ENCODE data around the gene ANKRD24. TPM values are rescaled to one million over a fixed set of nuclear protein-coding genes. Genes with fewer than 3 reads are reported as not detected.

Gene ANKRD24
- total and polyA plus RNA-seq, 2 of the 13 experiments (the other 11 are each of a cell fraction or from before 2014, with no cell fraction given), result 0.13 to 0.24 TPM

GRCh38 chr19:4246767-4247593, 64.5 kb downstream of the ANKRD24 start, which contains the start of gene YJU2 (continued):
- no peak for TF ChIP-seq ZXDC (CRISPR knock-in tag; IDR thresholded peaks at IDR 0.05)
- TF ChIP-seq ZMYM2 (CRISPR knock-in tag; IDR thresholded peaks at IDR 0.05), result 0 out of 2 replicates have a peak, but pooled peaks have one; percentile 19
- 0 out of 2 replicates have a peak, but pooled peaks have one; percentile 57 for TF ChIP-seq RXRB (CRISPR knock-in tag; IDR thresholded peaks at IDR 0.05; ENCODE audit: borderline replicate concordance)
- peak; percentile 30; the same call in 1 of the 2 replicates for TF ChIP-seq ZFP82 (CRISPR knock-in tag; IDR thresholded peaks at IDR 0.05; ENCODE audit: borderline replicate concordance)
- TF ChIP-seq ZNF280D (CRISPR knock-in tag; IDR thresholded peaks at IDR 0.05), result peak; percentile 55; the same call in 1 of the 2 replicates
- peak; percentile 82; the same call in 1 of the 2 replicates for TF ChIP-seq KDM3A (CRISPR knock-in tag; IDR thresholded peaks at IDR 0.05; ENCODE audit: low read depth)
- TF ChIP-seq SKI (IDR thresholded peaks at IDR 0.05; ENCODE audit: partially characterized antibody), result peak; percentile 7
- 0 out of 2 replicates have a peak, but pooled peaks have one; percentile 10 for TF ChIP-seq TOPORS (CRISPR knock-in tag; IDR thresholded peaks at IDR 0.05)
- peak; percentile 85; the same call in 1 of the 2 replicates for TF ChIP-seq FOXK1 (CRISPR knock-in tag; IDR thresholded peaks at IDR 0.05; ENCODE audit: borderline replicate concordance, low read depth)
- TF ChIP-seq ZNF549 (CRISPR knock-in tag; IDR thresholded peaks at IDR 0.05), result no peak
- TF ChIP-seq ZNF558 (CRISPR knock-in tag; IDR thresholded peaks at IDR 0.05; ENCODE audit: borderline replicate concordance), result 0 out of 2 replicates have a peak, but pooled peaks have one; percentile 17
- no peak for TF ChIP-seq SNAPC4 (CRISPR knock-in tag; IDR thresholded peaks at IDR 0.05)
- no peak for TF ChIP-seq ZNF747 (CRISPR knock-in tag; IDR thresholded peaks at IDR 0.05; ENCODE audit: borderline replicate concordance)
- peak; percentile 81; the same call in 1 of the 2 replicates for TF ChIP-seq KMT2A (CRISPR knock-in tag; IDR thresholded peaks at IDR 0.05)
- TF ChIP-seq ZNF83 (CRISPR knock-in tag; IDR thresholded peaks at IDR 0.05; ENCODE audit: borderline replicate concordance), result no peak
- TF ChIP-seq DRAP1 (CRISPR knock-in tag; IDR thresholded peaks at IDR 0.05), result peak; percentile 78
